NAMALWA (cell line): ENCODE results near the gene PRKCQ.
A peak's percentile ranks its signal among the peaks of the same experiment; 100 is the strongest.
"Not testable (repeated sequence)": the region's sequence is repeated elsewhere in the genome, so short reads cannot be mapped to it uniquely, and the experiment has no call there.

Experiments
- DNase-seq: peaks from one replicate; pipeline ENCODE4 v3.0.0-alpha.2; 2015; ENCODE audit warnings: low spot score

The PRKCQ gene

GRCh38 chr10:6455592-6455991, 124.5 kb downstream of the PRKCQ start:
- DNase-seq, result no peak

GRCh38 chr10:6446711-6447110, 133.4 kb downstream of the PRKCQ start:
- no peak for DNase-seq

- peak; percentile 64 for DNase-seq
Observed at GRCh38 chr10:6445671-6446316, 134.3 kb downstream of the PRKCQ start.

- DNase-seq, result not testable (repeated sequence)
Observed at GRCh38 chr10:6439875-6440274, 140.2 kb downstream of the PRKCQ start.

GRCh38 chr10:6431861-6432260, 148.2 kb downstream of the PRKCQ start:
- DNase-seq, result no peak

- DNase-seq, result no peak
Observed at GRCh38 chr10:6431186-6431585, 148.9 kb downstream of the PRKCQ start.

GRCh38 chr10:6430423-6430980, 149.6 kb downstream of the PRKCQ start:
- DNase-seq, result no peak

GRCh38 chr10:6427357-6427959, 152.6 kb downstream of the PRKCQ start:
- no peak for DNase-seq

GRCh38 chr10:6426317-6426716, 153.8 kb downstream of the PRKCQ start:
- no peak for DNase-seq

- no peak for DNase-seq
Observed at GRCh38 chr10:6423413-6424170, 156.5 kb downstream of the PRKCQ start.

GRCh38 chr10:6423004-6423403, 157.1 kb downstream of the PRKCQ start:
- DNase-seq, result no peak

- no peak for DNase-seq
Observed at GRCh38 chr10:6418613-6419216, 161.4 kb downstream of the PRKCQ start.

- no peak for DNase-seq
Observed at GRCh38 chr10:6418167-6418566, 161.9 kb downstream of the PRKCQ start.

GRCh38 chr10:6416892-6417512, 163.1 kb downstream of the PRKCQ start:
- DNase-seq, result peak; percentile 70

- no peak for DNase-seq
Observed at GRCh38 chr10:6411436-6411835, 168.6 kb downstream of the PRKCQ start.

- DNase-seq, result no peak
Observed at GRCh38 chr10:6410830-6411229, 169.2 kb downstream of the PRKCQ start.

- peak; percentile 33 for DNase-seq
Observed at GRCh38 chr10:6409971-6410643, 170.0 kb downstream of the PRKCQ start.

GRCh38 chr10:6408799-6409198, 171.3 kb downstream of the PRKCQ start:
- no peak for DNase-seq

GRCh38 chr10:6407034-6407721, 172.9 kb downstream of the PRKCQ start:
- DNase-seq, result no peak

GRCh38 chr10:6406220-6407033, 173.6 kb downstream of the PRKCQ start:
- peak; percentile 55 for DNase-seq
